ENCODE results near the gene NECAB3. TPM values are rescaled to one million over a fixed set of nuclear protein-coding genes. Genes with fewer than 3 reads are reported as not detected.

NECAB3 gene
- total and polyA plus RNA-seq, 2 of the 4 experiments (the other 2 are of a cell fraction), result 8.6 to 28.4 TPM

- in situ Hi-C loops (cut with MboI; ENCODE audit: low sequenced_read_pairs) (no loop called here), intact Hi-C loops (cut with micrococcal nuclease) (loop anchor here (5.0 to 10.0 kb wide), 2 partner anchors 62 to 145 kb away; partner anchors contain the start of genes CHMP4B and ZNF341), dilution Hi-C loops (cut with HindIII; ENCODE audit: low sequenced_read_pairs, unreplicated experiment) (no loop called here)
- no TSS peak for BruUV-seq (replicated peaks)
- no peak overlapping the region for H3K4ac ChIP-seq (ENCODE audit: low read depth, low read length)
- no peak overlapping the region for H3K9ac ChIP-seq (ENCODE audit: low read depth, low read length)
- peaks cover 28% of the 10 kb centered on the region for H3K4me1 ChIP-seq (ENCODE audit: control insufficient read depth, insufficient read depth, low read length)
- H3K27me3 ChIP-seq (ENCODE audit: control insufficient read depth, insufficient read depth, low read length), result no peaks in the 10 kb centered on the region
- H2BK15ac ChIP-seq (ENCODE audit: low read depth, low read length), result no peak overlapping the region
- H2BK120ac ChIP-seq (ENCODE audit: low read depth, low read length), result no peak overlapping the region
- H4K91ac ChIP-seq (ENCODE audit: insufficient read depth, low read depth, low read length), result no peak overlapping the region
- no peak overlapping the region for H4K8ac ChIP-seq (ENCODE audit: low read depth in 2 of 2, low read length in 2 of 2)
- no peak overlapping the region for H2BK20ac ChIP-seq (ENCODE audit: low read depth, low read length)
- H3K4me3 ChIP-seq (ENCODE audit: insufficient read depth, low read depth, low read length), result no peak overlapping the region
- no peaks in the 10 kb centered on the region for H3K9me3 ChIP-seq (ENCODE audit: control insufficient read depth, insufficient read depth, low read length)
- no peak for ATAC-seq (ENCODE audit: low read depth)
- CTCF ChIA-PET, result interaction anchor here (0.6 kb wide), 2 partner anchors 51 to 296 kb away, joined by 4 to 5 read pairs; no protein-coding TSS in a partner anchor
- POLR2A ChIA-PET (ENCODE audit: unreplicated experiment), result no interaction called here
- no peak overlapping the region for H4K5ac ChIP-seq (ENCODE audit: low read depth, low read length)
- H3K27ac ChIP-seq (ENCODE audit: insufficient read depth, low read length), result no peak overlapping the region
- H4K20me1 ChIP-seq (ENCODE audit: insufficient read depth, low read length), result peaks cover 22% of the 10 kb centered on the region; the same call in 1 of the 2 replicates
- no peak overlapping the region for H2AK9ac ChIP-seq (replicated peaks; ENCODE audit: low read depth, low read length, poor library complexity)
- H3K9me1 ChIP-seq (ENCODE audit: insufficient read depth, low read length), result peaks cover 17% of the 10 kb centered on the region
- no peak overlapping the region for H3K4me2 ChIP-seq (ENCODE audit: low read depth, low read length)
- peaks cover 13% of the 10 kb centered on the region for H3K36me3 ChIP-seq (ENCODE audit: control insufficient read depth, insufficient read depth, low read length)
- H3K56ac ChIP-seq (ENCODE audit: extremely low read depth, insufficient read depth, low read length), result no peak overlapping the region
- no peak overlapping the region for H2AK5ac ChIP-seq (ENCODE audit: low read depth, low read length)
- H2BK5ac ChIP-seq (ENCODE audit: low read depth, low read length, poor library complexity, severe bottlenecking), result no peak overlapping the region
- 87% methylated on average over 10 of the region's 13 CpGs; no CpG with 5 or more reads in 1 of the 2 experiments for WGBS, 2 experiments (ENCODE audit: extremely low coverage in 2 of 2, insufficient read length in 1 of 2)
- no peak overlapping the region for H3K23ac ChIP-seq (ENCODE audit: low read depth, low read length)
- H3K18ac ChIP-seq (ENCODE audit: low read depth, low read length), result no peak overlapping the region
- no peak for DNase-seq
- peaks cover 12 to 66% of the 10 kb centered on the region in 2 experiments; a peak in 3 of 4 replicates for H3K79me1 ChIP-seq (ENCODE audit: low read depth in 1 of 2, low read length in 2 of 2)
- no peak overlapping the region for H2AFZ ChIP-seq (replicated peaks; ENCODE audit: low read length, poor library complexity)
- H3K14ac ChIP-seq (replicated peaks; ENCODE audit: low read depth, low read length), result no peak overlapping the region
- TF ChIP-seq CTCF (conservative IDR thresholded peaks at IDR 0.05; ENCODE audit: low read depth, low read length) (no peak), RCOR1 (IDR thresholded peaks at IDR 0.05; ENCODE audit: insufficient replicate concordance, low read length) (no peak), RAD21 (IDR thresholded peaks at IDR 0.05; ENCODE audit: low read length) (no peak), MXI1 (IDR thresholded peaks at IDR 0.05; ENCODE audit: borderline replicate concordance, low read depth, low read length) (no peak), NFE2L2 (IDR thresholded peaks at IDR 0.05; ENCODE audit: low read depth, low read length) (no peak), SMC3 (IDR thresholded peaks at IDR 0.05; ENCODE audit: low read depth, low read length) (no peak), BHLHE40 (IDR thresholded peaks at IDR 0.05; ENCODE audit: low read depth, low read length) (no peak), MAFK (IDR thresholded peaks at IDR 0.05; ENCODE audit: low read depth, low read length) (no peak), CEBPB (IDR thresholded peaks at IDR 0.05; ENCODE audit: low read depth, low read length) (no peak), CHD1 (IDR thresholded peaks at IDR 0.05; ENCODE audit: low read depth, low read length) (no peak), RFX5 (IDR thresholded peaks at IDR 0.05; ENCODE audit: low read depth, low read length) (no peak), USF2 (IDR thresholded peaks at IDR 0.05; ENCODE audit: low read depth, low read length) (no peak), POLR2A (IDR thresholded peaks at IDR 0.05; ENCODE audit: low read depth, low read length) (no peak), FOS (IDR thresholded peaks at IDR 0.05; ENCODE audit: low read depth, low read length) (no peak)
- TF ChIP-seq, protein P1, sequence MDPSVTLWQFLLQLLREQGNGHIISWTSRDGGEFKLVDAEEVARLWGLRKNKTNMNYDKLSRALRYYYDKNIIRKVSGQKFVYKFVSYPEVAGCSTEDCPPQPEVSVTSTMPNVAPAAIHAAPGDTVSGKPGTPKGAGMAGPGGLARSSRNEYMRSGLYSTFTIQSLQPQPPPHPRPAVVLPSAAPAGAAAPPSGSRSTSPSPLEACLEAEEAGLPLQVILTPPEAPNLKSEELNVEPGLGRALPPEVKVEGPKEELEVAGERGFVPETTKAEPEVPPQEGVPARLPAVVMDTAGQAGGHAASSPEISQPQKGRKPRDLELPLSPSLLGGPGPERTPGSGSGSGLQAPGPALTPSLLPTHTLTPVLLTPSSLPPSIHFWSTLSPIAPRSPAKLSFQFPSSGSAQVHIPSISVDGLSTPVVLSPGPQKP (IDR thresholded peaks at IDR 0.05; ENCODE audit: borderline replicate concordance, low read depth, low read length), result no peak
Observed at GRCh38 chr20:33669873-33670640, 4.2 kb downstream of the NECAB3 start.

All from IMR-90 (cell line).